Measurements from ENCODE around the gene CRACR2A.
A peak's percentile ranks its signal among the peaks of the same experiment; 100 is the strongest.

CRACR2A gene

GRCh38 chr12:3679831-3680230 is 73.1 kb downstream of the CRACR2A start:
- DNase-seq, result no peak

DNA sequence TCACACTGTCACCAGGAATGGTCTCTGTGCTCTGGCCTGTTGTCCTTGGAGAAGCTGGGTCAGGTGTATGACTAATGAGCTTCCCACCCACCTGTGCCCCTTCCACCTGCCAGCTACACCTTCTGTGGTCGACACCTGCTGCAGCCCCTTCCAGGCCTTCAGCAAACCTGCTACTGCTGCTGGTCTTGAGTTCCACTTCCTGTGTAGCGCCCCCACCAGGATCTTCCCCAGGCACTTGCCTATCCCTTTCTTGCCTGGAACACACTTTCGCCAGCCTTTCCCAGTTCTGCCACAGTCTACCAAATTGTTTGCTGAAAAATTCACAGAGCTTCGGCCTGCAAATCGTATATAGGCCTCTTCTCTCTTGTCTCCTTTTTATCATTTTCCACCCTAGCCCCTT is 75.3 kb downstream of the CRACR2A start:
- DNase-seq, result no peak

DNA sequence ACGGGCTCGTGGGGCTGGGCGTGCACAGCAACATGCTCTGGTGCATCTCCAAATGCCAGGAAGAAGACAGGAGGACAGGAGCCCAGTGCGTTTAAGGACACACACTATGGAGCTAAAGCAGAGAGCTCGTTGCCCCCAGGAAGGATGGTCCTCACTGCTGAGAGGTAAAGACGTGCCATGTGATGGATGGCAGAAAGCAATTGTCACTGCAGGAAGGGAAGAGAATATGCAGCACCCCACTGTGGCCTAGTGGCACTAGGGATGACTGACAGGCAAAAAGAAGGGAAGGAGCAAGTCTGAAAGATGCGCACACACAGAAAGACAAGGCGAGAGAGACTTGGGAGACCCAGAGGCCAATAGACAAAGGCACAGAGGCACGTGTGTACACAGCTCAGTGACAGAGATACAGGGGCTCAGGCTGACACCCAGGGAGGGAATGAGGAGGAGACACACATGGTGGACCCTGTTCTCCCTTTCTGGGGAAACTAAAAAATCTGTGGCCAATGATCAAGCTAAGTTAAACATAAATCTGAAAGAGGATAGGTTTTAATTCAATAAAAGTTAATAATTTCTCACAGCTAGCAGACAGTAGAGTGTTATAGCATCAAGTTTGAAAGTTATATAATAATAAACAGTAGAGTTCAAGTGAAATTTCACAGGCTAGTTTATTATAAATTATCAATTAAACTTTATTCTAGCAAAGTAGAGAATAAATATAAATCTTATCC is 78.8 kb downstream of the CRACR2A start:
- no peak for DNase-seq

GRCh38 chr12:3672113-3672509 is 80.8 kb downstream of the CRACR2A start:
- DNase-seq, result no peak

GRCh38 chr12:3671330-3672112 is 81.4 kb downstream of the CRACR2A start:
- DNase-seq, result no peak

- no peak for DNase-seq
Measured at GRCh38 chr12:3670083-3670620, 82.8 kb downstream of the CRACR2A start.

- DNase-seq, result no peak
Measured at GRCh38 chr12:3669594-3669993, 83.3 kb downstream of the CRACR2A start.

DNA sequence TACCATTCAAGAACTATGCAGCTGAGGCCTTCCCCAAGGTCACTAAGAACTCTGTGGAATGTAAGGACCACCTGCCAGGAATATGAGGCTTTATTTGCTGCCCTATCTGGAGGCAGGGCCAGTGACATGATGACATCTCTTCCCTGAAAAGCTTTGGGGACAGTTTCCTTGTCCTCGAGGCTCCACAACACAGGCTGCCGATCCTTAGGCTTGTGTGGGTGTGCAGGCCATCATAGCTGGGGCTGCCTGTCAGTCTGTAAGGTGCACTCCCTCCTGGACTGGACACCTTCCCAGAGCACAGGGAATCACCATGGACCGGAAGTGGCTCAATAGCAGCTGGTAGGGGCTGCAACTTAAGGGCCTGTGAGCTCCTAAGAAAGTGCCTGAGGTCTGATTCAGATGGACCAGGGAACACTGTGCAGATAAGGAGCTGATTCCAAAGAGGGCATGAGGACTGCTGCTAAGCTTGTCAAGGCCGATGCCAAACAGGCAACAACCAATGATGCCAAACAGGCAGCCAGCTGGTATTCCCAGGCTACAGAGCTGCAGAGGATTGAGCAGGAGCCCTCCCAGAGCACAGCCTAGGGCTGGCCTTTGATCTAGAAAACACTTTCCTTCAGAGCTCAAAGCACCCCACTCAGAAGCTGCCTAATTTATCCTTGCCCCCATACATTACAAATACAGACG is 84.3 kb downstream of the CRACR2A start:
- no peak for DNase-seq

DNA sequence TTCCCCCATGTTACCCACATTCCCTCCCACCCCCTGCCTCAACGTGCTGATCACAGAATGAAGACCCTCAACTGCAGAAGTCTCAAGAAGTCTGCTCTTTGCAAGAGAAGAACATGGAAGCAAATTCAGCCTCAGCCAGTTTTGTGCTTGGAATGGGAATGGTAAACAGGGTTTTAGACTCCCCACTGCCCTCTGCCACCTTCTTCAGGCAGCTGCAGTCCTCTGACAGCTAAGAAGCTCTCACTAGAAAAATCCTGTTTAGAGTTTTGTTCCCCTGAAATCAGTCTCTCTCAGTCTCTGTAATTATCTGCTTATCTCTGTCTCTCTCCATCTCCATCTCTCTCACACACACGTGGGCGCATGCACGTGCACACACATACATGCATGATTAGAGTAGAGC is 85.4 kb downstream of the CRACR2A start:
- DNase-seq, result no peak

GRCh38 chr12:3666441-3666840 is 86.5 kb downstream of the CRACR2A start:
- DNase-seq, result no peak

GRCh38 chr12:3662521-3662921 is 90.4 kb downstream of the CRACR2A start:
- DNase-seq, result no peak

GRCh38 chr12:3661028-3661427 is 91.9 kb downstream of the CRACR2A start:
- peak; percentile 78 for DNase-seq

- no peak for DNase-seq
Measured at GRCh38 chr12:3658327-3659163, 94.4 kb downstream of the CRACR2A start.

DNA sequence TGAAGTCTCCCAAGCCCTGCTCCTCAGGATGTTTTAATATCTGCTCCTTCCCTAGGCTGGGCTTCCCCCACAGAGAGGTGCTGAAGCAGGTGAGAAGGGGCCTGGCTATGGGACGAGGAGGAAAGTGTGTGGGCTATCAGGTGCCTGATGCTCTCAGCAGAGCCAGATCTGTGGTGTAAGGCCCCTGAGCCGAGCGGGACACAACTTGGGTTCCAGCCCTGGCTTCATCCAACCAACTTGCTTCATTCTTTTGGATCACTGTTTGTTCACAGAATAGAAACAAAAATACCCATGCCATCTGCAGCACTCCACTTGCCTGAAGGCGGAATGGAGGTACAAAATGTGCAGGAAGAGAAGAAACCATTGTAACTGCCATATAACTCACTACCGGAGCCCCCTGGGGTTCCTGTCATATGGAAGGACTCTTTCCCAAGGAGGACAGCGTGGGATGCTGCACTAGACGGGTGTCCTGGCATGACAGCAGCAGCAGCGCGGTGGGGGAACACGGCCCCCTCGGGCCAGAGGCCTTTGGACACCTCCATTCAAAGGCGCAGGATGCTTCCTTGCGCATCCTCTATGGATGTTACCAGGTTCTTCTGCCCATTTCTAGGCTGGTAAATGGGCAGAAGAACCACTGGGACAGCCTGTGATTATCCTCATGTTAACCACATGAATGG is 95.8 kb downstream of the CRACR2A start:
- no peak for DNase-seq

- peak; percentile 72 for DNase-seq
Measured at GRCh38 chr12:3655328-3655900, 97.5 kb downstream of the CRACR2A start.

GRCh38 chr12:3651585-3652424 is 101.1 kb downstream of the CRACR2A start:
- DNase-seq, result no peak

DNA sequence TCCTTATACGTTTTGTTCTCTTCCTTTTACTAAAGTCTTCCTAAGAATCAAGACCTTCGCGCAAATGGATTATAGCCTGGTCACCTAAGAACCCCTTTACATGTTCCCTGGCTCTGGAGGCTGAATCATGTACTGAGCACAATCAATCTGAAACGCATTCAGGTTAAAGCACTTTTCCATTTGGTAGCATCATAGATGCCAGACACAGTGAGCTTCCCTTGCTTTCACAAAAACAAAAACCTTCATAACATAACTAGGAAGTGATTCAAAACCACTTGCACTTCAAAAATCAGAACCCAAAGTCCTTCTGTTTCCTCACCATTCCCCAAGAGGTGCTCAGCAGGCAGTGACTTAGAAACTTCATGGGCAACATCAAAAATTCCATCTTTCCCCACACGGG is 105.4 kb downstream of the CRACR2A start:
- no peak for DNase-seq

GRCh38 chr12:3646561-3647241 is 106.2 kb downstream of the CRACR2A start:
- DNase-seq, result no peak

DNA sequence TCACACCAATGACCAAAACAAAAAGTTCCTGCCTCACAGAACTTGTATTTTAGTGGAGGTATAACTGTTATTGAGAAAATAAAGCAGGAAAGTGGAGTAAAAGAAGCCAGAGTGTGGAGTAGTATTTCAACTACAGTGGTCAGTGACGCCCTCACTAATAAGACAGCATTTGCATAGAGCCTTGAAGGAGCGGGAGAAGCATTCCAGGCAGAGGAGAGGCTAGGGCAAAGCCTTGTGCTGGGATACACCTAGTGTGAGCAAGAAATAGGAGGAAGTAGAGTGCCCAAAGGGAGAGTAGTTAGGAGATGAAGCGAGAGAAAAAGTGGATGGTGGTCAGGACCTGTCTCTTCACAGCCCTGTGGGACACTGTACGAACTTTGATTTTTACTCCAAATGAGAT is 107.8 kb downstream of the CRACR2A start:
- no peak for DNase-seq

DNA sequence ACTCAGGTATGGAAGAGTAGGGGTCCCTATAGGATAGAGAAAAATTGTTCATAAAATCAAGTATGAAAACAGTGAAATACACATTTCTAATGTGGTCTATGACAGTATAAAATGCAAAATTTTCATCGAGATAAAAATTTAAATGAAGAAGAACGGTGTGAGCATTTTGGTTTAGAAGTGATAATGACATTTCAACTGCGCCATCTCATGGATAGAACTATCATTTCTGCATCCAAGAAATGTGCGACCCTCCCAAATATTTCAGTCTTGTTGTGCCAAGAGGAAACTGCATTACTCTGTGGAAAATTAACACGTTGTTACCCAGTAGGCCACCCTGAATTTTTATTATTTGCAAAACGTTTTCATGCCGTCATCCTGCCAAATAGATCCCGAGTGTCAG is 108.8 kb downstream of the CRACR2A start:
- no peak for DNase-seq

Measured in NCI-H2029 treated with DMSO at 0.1 percent for 48 hours (cell line).